HL-60/S4 (cell line): ENCODE results near the gene SELENOO.

ENCODE experiments used
- in situ Hi-C: fragments of 300-500 bp; cut with MboI; formaldehyde crosslinking; loops from 2 replicates; pipeline ENCODE4 v1.14.3; 2022; ENCODE audit warnings: low sequenced_read_pairs

Gene SELENOO

DNA sequence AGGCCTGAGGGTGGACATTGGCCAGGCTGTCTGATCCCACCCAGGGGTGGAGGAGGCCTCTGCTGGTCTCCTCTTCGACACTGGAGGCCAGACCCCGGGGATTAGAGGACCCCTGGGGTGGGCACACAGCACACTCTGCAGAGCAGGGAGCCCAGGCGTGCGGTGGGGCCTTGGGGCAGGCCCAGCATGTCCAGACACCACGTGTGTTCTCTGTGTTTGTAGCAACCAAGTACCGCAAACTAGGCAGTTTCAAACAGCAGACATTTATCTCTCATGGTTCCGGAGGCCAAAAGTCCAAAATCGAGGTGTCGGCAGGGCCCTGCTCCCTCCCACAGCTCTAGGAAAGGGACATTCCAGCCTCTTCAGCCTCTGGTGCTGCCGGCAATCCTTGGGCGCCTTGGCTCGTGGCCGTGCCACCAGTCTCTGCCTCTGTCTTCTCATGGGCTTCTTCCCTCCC, 28.8 kb upstream of the SELENOO start:
- in situ Hi-C loops = no loop called here

DNA sequence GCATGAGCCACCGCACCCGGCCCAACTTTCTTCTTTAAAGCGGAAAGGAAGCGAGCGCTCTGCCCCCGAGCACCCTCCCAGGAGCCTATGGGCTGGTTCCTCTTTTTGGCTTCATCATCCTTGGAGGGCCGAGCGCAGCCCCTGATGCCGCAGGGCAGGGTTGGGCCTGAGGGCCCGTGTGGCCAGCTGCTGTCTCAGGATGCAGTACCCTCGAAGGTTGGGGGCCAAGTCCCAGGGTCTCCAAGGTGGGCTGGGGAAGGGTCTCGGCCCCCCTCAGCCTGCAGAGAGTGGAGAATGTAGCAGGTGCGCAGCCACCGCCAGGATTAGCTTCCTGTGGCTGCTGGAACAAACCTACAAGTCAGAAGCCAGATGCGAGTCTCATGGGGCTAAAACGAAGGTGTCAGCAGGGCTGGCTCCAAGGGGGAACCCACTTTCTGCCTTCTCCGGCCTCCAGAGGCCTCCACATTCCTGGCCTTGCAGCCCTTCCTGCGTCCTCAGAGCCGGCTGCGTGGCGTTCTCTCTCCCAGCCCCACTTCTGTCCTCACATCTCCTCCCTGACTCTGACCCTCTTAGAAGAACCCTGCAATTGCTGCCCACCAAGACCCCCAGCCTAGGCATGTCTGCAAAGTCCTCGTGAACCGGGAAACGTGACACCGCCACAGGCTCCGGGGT, 27.4 kb upstream of the SELENOO start:
- in situ Hi-C loops = no loop called here

DNA sequence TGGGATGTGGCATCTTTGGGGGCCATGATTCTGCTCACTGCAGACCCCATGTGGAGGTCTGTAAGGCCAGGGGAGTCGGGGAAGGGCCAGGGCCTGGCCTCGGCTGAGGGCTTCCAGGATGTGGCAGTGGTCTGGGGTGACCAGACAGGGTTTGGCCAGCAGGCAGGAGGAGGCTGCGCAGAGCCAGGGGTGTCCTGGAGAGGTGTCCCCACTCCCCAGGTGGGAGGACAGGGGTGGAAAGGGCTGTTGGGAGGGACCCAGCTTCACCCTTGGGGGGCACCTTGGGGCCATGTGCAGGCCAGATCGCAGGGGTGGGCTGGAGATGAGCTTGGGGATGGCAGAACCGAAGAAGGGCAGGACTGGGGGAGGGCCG, 26.8 kb upstream of the SELENOO start:
- in situ Hi-C loops = no loop called here

DNA sequence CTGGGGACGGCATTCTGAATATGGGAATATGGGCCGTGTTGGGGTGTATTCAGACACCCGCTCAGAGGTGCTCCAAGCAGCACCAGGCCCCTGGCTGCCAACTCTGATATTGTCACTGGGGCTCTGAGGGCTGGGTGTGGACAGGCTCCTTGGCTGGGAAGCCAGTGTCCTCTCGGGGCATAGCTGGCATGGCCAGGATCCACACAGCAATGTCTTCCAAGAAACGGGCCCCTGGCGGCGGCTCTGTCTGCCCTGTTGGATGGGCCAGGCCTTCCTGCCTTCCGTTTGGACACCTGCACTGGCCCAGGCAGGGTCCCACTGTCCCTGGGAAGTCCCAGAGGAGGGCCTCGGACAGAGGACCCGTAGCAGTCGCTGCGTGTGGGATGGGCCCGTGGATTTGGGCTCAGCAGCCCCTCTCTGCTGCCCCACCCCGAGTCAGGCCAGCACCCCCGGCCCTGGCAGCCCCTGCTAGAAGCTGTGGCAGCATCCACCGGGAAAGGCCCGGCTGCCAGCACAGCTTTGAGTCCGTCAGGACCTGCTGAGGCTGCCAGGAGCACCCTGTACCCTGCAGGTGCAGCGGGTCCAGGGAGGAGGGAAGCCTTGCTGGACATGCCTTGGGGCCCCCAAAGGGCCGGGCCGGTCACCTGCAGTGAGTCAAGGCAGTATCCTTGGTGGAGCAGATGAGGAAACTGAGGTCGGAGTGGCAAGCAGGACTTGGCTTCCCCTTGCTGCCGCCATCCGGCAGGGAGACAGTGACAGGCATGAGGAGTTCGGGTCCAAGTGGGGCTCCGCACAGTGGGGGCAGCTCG, 26.2 kb upstream of the SELENOO start:
- in situ Hi-C loops = no loop called here

DNA sequence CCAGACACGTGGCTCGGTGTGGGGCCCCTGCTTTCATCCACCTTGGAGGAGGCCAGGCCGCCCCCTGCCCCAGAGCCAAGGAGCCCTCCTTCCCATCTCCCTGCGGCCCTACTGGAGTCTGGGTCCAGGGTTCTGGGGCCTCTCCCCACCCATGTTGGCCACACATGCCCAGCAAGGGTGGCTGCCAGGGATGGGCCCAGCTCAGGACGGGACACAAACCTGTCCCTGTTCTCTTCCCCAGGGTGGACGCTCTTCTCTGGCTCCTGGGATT, 25.7 kb upstream of the SELENOO start:
- in situ Hi-C loops = no loop called here

DNA sequence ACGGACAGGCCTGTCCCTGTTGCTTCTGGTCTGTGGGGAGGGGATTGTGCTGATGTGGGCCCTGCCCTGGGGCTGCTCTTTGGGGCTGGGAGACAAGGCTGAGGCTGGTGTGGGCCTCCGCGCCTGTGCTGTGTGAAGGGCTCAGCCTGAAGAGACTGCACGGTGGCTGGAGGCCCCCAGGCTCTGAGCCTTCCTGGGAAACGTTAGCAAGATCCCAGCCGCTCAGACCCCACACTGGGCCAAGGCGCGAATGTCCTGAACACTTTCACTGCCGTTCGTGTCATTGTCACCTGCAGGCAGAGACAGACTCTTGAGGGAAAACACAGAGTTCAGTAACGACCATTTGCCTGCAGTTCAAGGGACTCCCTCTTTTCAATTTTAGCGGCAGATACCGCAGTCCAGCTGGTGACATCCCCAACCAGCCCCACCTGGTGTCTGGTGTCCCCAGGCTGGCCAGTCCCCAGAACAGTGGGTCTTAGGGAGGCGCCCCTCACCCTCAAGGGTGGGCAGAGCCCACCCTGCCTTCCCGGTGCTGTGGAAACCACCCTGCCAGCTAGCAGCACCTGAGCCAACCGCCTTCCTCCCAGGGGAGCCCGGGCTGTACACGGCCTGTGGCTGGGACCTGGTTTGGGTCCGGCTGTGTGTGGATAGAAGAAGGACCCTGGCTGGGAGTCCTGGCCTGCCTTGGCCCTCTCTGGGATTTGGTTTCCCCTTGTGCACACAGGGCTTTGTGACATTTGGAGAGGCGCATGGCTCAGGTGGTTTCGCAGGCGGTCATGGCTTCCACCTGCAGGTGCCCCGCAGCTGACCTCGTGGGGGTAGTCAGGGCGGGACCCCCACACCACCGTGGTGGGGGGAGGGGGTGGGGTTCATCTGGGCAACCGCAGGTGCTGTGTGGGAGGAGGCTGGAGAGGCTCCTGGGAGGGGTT, 24.6 kb upstream of the SELENOO start:
- in situ Hi-C loops = no loop called here

DNA sequence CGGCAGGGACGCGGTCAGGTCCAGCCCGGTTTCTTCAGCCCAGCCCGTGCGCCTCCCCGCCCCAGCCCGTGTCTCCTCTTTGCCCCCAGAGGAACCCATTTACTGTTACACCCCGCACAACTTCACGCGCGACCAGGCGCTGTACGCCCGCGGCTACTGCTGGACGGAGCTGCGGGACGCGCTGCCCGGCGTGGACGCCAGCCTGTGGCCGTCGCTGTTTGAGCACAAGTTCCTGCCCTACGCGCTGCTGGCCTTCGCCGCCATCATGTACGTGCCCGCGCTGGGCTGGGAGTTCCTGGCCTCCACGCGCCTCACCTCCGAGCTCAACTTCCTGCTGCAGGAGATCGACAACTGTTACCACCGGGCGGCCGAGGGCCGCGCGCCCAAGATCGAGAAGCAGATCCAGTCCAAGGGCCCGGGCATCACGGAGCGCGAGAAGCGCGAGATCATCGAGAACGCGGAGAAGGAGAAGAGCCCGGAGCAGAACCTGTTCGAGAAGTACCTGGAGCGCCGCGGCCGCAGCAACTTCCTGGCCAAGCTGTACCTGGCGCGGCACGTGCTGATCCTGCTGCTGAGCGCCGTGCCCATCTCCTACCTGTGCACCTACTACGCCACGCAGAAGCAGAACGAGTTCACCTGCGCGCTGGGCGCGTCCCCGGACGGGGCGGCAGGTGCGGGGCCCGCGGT, 23.8 kb upstream of the SELENOO start:
- in situ Hi-C loops = no loop called here

DNA sequence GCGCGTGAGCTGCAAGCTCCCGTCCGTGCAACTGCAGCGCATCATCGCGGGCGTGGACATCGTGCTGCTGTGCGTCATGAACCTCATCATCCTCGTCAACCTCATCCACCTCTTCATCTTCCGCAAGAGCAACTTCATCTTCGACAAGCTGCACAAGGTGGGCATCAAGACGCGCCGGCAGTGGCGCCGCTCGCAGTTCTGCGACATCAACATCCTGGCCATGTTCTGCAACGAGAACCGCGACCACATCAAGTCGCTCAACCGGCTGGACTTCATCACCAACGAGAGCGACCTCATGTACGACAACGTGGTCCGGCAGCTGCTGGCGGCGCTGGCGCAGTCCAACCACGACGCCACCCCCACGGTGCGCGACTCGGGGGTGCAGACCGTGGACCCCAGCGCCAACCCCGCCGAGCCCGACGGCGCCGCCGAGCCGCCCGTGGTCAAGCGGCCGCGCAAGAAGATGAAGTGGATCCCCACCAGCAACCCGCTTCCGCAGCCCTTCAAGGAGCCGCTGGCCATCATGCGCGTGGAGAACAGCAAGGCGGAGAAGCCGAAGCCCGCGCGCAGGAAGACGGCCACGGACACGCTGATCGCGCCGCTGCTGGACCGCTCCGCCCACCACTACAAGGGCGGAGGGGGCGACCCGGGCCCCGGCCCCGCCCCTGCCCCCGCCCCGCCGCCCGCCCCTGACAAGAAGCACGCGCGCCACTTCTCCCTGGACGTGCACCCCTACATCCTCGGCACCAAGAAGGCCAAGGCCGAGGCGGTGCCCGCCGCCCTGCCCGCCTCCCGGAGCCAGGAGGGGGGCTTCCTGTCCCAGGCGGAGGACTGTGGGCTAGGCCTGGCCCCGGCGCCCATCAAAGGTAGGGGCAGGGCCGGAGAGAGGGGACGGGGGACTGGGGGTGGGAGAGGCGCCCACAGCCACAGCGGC, 23.0 kb upstream of the SELENOO start:
- in situ Hi-C loops = no loop called here

DNA sequence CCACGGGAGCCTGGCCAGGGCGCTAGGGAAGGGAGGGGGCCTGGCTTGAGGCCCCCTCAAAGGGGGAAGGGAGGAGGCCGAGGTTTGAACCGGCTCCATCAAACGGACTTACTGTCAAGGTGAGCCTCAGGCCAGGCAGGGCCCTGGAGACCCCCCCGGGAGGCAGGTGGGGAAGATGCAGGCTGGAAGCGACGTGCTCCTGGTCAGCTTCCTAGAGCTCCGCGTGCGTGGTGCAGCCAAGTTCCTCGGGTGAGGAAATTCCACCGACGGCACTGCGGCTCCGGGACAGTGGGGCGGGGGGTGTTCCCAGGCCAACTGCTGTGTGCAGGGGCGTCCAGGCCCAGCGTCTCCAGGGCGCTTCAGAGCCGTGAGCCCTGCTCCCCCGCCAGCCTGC, 22.3 kb upstream of the SELENOO start:
- in situ Hi-C loops = no loop called here

DNA sequence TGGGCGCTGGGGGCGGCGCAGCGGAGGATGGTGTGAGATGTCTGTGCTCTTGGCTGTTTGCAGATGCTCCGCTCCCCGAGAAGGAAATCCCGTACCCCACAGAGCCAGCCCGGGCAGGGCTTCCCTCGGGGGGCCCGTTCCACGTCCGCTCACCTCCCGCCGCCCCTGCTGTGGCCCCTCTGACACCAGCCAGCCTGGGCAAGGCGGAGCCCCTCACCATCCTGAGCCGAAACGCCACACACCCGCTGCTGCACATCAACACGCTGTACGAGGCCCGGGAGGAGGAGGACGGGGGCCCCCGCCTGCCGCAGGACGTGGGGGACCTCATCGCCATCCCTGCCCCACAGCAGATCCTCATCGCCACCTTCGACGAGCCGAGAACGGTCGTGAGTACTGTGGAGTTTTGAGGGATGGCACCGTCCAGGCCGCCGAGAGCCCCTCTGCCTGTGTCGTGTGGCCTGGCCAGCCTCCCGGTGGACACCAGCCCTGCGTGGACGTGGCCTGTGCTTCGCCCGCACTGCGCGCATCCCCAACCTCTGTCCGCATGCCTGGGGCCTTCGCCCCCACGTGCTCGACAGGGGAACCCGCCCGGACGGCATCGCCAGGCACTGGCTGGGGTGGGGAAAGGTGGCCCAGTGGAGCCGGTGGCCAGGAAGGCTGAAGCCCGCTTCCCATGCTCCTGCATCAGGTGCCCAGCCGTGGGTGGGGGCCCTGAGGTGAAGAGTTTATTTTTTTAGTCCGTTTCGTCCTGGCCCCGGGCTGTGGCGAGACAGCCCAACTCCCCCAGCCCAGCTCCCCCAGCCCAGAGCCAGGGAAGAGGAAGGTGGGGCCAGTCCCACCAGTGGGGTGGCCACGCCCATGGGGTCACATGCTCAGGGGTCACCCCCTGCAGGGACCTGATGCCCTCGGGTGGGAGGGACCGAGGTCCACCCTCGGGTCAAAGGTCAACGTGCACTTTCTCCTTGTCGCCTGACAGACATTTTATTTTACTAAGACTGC, 21.6 kb upstream of the SELENOO start:
- in situ Hi-C loops = no loop called here

DNA sequence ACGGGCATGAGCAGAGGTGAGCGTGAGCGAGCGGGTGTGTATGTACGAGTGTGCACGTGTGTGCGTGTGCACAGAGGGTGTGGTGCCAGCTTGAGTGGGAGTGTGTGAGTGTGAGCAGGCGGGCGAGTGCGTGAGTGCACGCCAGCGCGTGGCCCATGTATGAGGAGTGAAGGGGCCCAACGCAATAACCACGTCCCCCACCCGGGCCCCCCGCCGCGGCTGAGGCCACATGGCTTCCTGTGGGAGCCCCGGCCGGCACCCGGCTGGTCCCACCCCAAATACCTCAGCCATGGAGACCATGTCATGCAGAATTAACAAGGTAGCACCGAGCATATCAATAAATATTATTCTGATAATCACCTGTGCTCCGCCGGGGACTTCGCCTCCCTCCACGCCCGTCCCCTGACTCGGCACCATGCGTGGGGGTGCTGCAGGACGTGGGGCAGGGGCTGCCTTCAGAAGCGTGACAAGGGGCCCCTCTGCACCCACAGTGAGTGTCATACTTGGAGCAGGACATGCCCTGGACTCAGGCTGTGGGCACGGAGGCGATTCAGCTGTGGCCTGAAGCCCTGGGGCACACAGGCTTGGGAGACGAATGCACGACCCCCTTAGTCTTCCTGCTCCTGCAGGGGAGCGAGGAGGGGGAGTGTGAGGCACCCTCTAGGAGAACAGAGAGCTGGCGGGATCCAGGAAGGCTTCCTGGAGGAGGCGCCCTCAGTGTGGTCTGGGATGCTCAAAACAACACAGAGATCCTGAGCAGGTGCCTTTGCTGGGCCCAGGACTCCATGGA, 20.7 kb upstream of the SELENOO start:
- in situ Hi-C loops = no loop called here

DNA sequence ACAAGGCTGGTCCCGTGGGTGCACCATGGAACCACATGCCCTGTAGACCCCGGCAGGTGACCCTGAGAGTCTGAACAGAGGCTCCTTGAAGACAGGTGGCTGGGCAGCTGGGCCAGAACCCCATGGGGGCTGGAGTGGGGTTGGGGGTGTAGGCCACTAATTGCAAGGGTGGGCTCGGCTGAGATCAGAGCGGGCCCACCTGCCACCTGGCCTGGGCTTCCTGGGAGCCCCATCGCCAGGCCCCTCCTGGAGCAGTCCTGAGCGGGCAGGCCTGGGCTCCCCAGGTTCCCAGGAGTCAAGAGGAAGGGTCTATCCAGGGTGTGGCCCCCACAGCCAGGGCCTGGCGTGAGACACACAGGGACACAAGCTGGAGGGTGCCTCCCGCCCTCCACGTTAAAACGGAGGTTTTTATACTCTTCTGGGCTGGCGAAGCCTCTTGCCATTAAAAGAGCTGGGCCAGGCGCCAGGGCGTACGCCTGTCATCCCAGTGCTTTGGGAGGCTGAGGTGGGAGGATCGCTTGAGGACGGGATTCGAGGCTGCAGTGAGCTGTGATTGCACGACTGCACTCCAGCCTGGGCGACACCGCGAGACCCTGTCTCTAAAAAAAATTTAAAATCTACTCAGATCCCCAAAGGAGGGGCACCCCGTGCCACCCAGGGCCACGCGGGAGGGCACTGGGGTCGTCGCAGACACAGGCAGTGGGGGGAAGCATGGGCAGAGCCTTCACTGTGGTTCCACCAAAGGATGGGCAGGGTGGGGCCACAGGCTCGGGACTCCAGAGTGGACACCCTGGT, 19.9 kb upstream of the SELENOO start:
- in situ Hi-C loops = no loop called here

DNA sequence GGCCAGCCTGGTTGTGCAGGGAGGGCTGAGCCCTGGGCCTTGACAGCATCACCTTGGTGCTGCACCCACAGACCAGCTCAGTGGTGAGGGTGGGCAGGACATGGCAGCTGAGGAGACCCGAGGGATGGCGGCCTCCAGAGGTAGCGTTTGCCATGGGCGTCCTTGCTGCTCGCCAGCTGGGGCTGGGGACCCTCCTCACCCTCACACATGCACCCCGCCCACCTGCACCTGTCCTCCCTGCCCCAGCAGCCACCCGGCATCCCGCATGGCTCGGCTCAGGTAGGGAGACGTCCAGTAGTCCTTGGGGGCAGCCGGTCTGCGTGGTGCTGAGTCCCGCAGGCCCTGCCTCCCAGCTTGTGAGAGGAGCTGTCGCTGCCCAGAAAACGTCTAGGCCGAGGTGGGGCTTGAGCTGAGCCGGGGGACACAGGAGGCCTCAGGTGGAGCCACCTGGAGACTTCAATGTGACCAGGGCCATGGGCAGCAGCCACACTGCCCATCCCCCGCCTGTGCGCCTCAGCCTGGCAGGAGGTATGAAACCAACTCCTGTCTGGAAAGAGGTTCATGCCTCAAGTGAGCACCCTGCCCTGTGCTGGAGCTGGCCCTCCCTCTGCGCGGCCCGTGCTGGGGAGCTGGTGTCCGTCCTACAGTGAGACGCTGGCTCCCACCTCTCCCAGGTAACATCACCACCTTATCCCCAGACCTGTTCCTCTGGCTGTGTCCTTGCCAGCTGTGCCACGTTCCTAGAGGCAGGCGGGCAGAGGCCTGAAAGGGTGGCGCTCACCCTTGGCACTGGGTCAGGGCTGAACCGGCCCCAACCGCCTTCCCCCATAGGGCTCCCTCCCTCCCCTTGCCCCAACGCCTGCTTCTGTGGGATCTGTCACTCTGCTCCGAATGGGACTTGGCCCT, 18.4 kb upstream of the SELENOO start:
- in situ Hi-C loops = no loop called here

DNA sequence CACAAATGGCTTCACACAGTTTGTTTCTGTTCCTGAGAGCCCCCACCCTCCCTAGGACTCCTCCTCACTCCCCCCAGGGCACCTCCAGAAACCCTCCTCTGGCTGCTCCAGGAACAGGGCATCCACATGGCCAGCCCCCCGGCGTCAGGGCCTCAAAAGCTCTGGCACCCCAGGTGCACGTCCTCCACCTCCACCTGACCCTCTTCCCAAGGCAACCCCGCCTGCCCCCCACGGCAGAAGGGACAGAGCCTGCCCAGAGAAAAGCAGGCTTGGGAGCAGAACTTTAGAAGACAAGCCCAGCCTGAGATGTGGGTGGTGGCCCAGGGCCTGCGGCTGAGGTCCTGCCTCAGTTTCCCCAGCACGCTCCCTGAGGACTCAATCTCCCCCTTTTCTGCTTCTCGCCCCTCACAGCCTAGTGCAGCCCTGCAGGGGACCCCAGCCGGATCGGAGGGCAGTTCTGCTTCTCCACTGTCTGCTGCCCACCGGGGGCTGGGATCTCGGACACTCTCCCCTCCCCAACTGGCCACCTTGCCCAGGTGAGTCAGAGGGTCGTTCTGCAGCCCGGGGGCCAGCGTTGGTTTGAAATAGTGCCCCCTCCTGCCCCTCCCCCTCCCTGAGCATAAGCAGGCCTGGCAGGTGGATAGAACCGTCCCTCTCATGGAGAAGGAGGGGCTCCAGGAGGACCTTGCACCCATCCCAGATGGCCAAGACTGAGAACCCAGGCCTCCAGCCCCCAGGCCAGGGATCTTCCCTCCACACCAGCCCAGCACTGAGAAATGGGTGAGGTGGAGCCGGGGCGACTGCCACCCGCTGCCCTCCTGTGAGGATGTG, 17.5 kb upstream of the SELENOO start:
- in situ Hi-C loops = no loop called here
